Muscle of back (tissue), 11 donors: ENCODE results near the gene LRIG2. TPM values are rescaled to one million over a fixed set of nuclear protein-coding genes. Genes with fewer than 3 reads are reported as not detected.
"Not testable (repeated sequence)": the region's sequence is repeated elsewhere in the genome, so short reads cannot be mapped to it uniquely, and the experiment has no call there.

ENCODE experiments used
- DNase-seq, 3 donors: peaks; one replicate each; pipeline versions ENCODE4 v3.0.0 to v3.0.0-alpha.2; 2013
- polyA plus RNA-seq, 10 donors: library from polyadenylated mRNA; unstranded; fragments of 120-200 nt; gene quantifications; one replicate each; pipeline ENCODE4 v1.2.1, GENCODE V29; 2013; ENCODE audit not compliant: insufficient read length in 10 of 10

LRIG2 gene
- polyA plus RNA-seq, 10 donors: 7.5 to 16.9 (median 10.4) TPM

DNA sequence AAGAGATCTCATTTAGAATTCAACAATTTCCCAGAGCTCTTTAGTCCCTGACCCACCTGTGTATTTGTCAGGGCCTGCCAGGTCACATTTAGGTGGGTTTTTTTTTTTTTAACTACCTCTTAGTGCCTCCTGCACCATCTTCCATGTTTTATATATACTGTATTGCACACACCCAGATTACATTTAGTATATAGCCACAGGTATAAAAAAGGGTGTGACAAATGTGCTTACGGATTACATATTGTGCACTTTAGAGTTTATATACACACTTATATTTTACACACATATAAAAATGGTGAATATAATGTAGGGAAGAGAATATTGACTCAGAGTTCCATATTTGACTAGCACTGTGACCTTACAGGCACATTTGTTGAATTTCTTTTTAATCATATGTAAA, 17.4 kb upstream of the LRIG2 start:
- no peak for DNase-seq

DNA sequence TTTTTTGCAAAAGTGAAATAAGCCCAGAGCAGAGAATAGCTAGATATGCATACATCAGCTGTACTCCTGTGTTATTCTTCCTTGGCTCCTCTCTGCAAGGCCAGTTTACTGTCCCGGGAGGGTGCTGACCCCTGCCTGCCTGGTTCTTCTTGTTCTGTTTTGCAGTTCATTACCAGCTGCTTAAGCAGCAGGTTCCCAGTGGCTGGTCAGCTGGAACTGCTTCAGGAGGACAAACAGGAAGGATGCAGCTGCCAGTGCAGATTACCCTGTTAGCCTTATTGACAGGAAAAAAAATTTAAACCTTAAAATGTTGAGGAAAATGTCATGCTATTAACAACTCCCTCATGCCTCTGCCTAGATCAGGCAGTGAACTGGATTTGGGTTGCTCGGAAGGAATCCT, 16.0 kb upstream of the LRIG2 start:
- DNase-seq: peak in 1 of 3 donors; percentile 39

DNA sequence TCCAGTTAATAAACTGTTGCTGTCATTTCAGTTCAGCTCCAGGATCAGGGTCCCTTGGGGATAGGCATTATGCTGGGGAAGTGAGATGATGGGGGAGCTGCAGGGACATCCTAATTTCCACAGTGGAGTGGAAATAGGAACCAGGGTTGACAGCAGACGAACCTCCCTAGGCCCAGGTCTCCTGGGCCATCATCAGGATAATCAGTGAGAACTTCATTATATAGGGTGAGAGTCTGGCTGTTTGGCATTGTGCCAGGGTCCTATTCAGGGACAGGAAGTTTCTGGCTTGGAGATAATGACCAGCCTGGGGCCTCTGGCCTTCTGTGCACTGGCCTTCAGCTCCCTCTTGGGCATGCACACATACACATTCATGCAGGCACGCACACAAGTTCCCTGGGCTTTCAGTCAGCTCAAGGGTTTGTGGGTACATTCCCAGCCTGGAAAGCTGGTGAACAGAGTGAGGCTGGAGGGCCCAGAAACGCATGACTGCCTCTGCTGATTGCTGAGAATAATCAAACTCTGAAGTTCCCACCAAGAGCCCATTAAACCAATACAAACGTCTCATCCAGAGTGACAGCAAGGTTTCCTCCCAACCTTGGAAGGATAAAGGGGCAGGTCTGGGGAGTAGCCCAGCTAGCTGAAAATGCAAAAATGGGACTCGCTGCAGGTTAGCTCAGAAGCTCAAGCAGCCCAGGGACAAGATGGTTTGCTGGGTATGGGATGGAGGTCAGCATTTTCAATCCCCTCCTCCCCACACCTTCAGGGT, 13.9 kb upstream of the LRIG2 start:
- peak in 1 of 3 donors; percentile 38 for DNase-seq

DNA sequence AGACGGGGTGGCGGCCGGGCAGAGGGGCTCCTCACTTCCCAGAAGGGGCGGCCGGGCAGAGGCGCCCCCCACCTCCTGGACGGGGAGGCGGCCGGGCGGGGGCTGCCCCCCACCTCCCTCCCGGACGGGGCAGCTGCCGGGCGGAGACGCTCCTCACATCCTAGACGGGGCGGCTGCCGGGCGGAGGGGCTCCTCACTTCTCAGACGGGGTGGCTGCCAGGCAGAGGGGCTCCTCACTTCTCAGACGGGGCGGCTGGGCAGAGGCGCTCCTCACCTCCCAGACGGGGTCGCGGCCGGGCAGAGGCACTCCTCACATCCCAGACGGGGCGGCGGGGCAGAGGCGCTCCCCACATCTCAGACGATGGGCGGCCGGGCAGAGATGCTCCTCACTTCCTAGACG, 9.5 kb upstream of the LRIG2 start:
- DNase-seq: not testable (repeated sequence)

DNA sequence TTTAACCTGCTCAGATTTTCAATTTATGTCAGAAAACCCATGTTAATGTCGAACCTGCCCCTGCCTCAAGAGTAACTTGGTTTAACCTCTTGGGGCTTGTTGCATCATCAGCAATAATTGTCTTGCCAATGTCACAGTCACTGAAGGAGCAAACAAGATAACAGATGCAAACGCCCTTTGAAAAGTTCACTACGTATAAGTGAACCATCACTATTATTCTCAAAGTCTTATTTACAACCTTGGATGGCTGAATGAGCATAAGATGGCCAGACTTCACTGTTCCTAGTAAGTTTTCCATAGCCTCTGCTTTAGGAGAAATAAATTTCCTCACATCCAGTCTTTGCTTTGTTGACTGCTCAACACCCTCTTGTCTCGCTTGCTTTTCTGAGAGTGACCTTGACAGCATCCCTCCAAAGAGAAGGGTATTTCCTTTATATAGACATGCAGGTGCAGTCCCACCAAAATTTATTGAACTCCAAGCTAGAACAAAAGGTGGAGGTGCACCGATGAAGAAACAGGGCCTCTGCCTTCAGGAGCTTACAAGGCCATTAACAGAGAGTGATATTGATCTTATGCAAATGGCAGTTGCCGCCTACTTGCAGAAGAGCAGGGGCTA, 749 bp upstream of the LRIG2 start:
- no peak for DNase-seq

DNA sequence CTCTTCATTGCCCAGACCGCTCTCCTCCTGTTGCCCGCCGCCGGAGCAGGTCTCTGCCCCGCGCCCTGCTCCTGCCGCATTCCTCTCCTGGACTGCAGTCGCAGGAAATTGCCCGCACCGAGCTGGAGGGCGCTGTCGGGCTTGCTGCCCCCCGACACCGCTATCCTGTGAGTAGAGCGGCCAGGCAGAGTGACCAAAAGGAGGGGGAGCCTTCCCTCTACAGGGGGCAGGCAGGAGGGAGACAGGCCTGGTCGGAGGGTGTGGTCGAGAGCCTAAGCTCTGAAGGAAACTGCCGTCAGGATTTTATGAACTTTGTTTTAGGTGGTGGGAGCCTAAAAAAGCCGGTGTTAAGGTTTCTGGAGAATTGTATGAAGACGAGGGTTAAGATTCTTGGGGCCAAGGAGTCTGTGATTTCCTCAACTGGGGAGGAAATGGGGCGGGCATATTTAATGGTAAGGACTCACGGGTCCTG, 517 bp downstream of the LRIG2 start:
- peak in 1 of 3 donors; percentile 35 for DNase-seq

DNA sequence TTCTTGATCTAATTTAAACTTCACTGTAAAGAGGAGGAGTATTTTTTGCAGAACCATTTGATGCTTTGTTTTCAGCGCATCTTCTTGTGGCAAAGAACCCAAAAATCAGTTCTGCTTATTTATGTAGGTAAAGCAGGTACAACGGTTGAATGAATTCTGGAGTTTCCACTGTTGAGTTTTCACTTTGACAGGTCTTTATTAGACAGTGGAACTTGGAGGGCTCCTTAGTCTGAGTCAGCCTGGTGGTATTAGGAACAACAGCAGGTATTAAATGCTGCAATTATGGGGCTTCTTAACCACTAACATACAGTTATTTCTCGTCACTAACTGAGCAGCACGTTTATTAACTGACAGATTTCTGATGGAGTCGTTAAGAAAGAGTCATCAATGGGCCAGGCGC, 1.2 kb downstream of the LRIG2 start:
- no peak for DNase-seq

DNA sequence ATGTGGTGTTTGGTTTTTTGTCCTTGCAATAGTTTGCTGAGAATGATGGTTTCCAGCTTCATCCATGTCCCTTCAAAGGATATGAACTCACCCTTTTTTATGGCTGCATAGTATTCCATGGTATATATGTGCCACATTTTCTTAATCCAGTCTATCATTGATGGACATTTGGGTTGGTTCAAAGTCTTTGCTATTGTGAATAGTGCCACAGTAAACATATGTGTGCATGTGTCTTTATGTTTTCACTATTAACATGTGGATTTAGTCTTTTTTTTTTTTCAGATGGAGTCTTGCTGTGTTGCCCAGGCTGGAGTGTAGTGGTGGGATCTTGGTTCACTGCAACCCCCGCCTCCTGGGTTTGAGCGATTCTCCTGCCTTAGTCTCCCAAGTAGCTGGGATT, 5.0 kb downstream of the LRIG2 start:
- DNase-seq: not testable (repeated sequence)

DNA sequence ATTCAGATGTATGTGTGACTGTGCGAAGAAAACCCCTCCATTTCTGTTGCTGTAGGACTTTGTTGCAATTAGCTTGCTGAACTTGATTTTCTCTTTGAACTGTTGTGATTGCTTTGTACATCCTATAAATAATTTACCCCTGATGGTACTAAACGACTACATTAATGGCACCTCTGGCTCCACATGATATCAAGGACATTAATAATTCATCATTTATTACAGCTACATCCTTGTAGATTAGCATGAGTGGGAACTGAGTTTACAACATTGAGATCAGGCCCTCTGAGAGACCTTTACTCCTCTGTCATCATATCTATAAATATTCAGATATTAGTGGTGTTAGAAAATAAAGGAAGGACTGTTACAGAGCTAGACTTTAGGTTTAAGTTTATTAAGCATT, 13.5 kb downstream of the LRIG2 start:
- DNase-seq: no peak

DNA sequence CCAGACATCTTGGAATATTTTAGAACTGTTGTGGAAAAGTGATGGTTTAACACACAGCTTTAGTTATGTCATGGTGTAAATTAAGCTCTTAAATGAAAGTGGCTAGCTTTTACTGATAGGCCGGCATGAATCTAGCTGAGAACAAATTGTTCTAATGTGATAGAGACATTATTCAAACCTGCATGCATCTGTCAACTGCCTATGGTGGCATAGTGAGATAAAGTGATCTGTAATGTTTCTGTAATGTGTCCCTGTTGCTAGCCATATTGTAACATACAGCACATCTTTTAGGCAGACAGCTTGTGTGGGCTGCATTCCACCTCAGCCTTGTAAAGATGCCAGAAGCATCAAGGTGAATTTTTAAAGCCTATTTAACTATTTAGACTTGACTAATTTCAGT, 16.0 kb downstream of the LRIG2 start:
- DNase-seq: no peak

DNA sequence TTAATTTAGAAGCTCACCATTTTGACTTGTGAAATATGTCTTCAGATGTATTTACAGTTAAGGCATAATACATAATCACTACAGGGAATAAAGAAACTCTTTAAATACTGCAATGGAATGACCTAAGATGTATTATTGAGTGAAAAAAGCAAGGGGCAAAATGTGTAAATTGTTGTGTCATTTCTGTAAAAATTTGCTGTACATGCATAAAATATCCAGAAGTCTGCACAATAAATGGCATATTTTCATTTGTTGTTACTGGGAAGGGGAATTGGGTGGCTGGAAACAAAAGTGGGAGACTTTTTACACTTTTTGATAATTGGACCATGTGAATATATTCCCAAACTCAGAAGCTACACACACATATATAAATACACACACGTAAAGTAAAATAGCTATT, 17.1 kb downstream of the LRIG2 start:
- no peak for DNase-seq

DNA sequence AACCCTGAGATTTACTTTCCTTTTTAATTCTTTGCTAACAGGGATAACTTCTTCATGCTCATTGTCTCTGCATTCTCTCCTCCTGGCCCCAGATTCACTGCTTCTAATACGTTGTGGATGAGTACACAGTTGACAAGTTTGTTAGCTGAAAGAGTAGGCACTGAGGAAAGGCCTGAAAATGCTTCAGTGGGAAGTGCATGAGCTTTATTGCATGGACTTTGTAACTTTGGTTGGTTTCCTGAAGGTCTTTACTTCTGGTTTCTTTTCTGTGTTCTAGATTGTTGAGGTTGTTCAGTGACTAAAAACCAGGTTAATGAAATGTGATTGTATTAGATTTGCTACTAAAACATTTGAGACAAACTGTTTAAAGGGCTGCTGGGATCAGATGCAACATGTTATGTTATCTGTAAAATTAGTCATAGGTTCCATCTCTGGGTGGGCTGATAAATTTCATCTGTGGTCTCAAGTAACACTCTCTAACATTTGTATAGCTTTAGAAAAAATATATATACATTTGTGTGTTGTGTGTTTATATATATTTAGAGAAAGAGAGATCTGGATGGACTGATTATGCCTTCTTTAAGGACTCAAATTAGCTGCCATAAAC, 19.1 kb downstream of the LRIG2 start:
- no peak for DNase-seq

DNA sequence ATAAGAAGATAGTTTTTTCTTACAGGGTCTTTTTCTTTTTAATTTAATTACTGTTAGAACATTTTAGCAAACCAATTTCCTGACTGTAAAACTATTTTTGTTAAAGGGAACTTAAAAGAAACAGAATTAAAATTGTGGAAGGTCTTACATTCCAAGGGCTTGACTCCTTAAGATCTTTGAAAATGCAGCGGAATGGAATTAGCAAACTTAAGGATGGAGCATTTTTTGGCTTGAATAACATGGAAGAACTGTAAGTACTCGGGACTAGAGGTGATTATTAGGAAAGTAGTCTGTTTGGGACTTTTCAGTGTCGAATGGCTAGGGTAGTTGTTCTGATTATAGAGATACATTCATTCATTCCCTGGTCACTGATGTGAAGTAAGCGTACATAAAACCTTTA, 21.5 kb downstream of the LRIG2 start:
- no peak for DNase-seq

DNA sequence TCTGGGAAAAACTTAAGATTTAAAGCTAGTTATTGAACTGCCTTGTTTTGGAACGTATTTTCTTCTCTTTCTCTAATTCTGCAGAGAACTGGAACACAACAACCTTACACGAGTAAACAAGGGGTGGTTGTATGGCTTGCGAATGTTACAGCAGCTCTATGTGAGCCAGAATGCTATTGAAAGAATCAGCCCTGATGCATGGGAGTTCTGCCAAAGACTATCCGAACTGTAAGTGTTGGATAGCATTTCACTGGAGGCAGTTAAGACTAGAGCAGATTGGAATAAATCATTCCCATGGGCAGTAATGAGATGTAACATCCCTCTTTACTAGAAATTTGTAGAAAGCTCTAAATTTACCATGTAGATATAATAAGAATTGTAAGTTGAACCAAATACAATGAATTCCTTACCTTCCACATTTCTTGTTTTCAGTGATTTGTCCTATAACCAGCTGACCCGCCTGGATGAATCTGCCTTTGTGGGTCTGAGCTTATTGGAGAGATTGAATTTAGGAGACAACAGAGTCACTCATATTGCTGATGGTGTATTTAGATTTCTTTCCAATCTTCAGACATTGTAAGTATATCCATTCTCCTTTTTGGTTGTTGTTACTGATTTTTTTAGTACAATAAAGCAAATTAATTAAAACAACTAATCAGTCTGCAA, 22.9 kb downstream of the LRIG2 start:
- DNase-seq: peak; percentile 22 to 68 (median 31)

DNA sequence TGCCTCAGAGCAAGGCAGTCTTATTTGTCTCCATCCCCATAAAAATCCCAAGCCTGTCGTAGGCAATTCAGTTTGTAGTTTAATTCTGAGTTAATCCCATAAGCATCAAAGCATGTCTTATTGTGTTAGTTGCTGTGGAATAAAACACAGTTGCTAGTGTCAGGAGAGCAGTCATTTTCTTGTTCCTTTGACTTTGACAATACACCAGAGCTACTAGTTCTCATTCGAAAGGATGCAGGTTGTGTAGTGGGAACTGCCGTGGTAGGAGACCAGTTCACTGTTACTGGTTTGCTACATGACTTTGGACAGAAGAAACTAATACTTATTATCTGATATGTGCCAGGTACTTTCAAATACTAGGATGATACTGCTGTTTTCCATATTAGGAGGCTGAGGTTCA, 23.5 kb downstream of the LRIG2 start:
- DNase-seq: no peak

DNA sequence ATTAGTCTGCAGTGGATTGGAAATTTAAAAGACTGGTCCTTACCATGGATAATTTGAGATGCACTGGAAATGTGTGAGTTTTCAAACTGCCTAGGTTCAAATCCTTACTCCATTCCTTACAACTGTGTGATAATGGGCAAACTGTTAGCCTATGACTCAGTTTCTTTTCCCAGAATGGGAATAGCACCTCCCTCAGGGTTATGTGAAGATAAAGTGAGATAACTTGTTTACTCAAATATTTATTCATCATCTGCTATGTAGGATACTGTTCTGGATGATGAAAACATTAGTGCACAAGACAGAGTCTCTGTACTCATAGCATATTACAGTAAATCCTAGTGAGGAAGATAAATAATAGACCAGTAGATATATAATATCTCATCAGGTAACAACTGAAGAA, 28.6 kb downstream of the LRIG2 start:
- no peak for DNase-seq

DNA sequence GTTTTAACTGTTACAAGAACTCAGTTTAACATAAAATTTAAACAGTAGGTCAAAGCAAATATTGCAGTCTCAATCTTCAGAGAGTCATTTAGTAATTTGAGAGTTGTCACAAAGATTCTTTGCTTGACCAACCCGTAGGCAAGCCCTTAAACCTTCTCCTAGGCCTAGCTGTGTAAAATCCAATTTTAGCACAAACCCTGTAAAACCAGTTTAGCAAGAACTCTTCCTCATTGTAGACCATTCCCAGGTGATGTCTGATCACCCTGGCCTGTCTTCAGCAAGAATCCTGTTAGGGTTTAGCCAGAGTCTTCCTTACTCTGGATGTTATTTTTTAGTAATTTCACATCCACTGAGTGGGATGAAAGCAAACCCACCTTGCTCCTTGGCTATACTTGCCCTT, 30.1 kb downstream of the LRIG2 start:
- no peak for DNase-seq

DNA sequence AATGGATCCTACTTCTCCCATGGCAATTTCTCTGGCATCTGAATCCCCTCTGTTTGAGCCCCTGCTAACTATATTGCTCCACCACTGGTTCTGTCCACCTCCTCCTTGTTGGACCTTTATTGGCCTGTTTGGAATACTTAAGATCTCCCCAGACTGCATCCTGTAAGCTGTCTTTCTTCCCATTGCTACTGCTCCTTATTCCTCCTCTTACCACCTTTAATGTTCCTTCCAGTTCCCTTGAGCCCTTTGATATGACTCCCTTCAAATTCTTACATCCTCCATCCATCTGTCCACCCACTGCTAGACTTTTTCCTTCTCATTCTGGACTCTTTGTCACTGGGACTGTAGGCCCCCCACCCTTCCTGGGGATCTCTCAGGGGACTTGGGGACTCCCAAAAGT, 31.0 kb downstream of the LRIG2 start:
- DNase-seq: no peak

DNA sequence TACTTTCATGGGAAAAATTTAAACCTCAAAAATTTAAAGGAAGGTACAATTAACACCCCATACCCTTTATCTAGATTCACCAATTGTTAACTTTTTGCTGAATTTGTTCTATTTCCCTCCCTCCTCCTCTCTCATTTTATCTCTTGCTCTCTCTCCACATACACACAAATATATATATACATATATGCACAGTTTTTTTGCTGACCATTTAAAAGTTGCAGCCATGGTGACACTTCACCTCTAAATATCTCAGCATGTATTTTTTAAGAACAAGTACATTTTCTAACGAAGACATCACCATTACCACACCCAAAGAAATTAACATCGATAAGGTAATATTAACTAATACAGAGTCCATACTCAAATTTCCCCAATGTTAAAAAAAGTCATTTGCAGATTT, 33.9 kb downstream of the LRIG2 start:
- no peak for DNase-seq

DNA sequence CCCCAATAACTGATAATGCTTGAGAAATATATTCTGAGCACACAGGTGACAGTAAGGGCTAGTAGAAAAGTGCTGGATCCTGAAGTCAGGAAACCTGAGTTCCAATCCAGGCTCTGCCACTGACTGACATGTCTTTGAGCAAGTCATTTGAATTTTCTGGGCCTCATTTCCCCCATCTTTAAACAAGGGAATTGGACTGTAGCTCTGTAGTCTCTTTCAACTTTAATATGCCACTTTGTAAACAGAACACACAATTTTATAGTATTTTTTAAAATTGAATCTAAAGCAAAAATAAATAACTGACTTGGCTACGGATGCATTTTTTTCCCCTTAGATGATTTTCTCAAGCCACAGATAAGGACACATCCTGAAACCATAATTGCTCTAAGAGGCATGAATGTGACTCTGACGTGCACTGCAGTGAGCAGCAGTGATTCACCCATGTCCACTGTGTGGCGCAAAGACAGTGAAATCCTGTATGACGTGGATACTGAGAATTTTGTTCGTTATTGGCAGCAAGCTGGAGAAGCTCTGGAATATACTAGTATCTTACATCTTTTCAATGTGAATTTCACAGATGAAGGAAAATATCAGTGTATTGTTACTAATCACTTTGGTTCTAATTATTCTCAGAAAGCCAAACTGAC, 37.0 kb downstream of the LRIG2 start:
- peak; percentile 27 to 73 (median 43) for DNase-seq

DNA sequence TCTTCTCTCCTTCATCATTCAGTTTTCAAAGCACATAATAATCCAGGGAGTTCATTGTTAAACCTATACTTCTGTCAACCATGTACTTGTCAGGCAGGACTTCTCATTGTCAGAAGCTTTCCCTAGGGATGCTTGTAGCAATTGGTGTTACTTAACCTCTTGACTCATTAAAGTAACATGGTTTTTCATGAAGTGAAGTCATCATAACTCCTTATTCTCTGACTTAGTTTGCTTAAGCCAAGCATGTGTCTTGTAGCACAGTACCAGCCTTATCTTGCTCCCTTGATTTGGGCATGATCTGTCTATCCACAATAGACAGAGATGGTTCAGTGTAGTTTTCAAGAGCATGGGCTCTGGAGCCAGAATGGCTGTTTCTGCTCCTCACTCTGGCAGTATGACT, 45.3 kb downstream of the LRIG2 start:
- no peak for DNase-seq

DNA sequence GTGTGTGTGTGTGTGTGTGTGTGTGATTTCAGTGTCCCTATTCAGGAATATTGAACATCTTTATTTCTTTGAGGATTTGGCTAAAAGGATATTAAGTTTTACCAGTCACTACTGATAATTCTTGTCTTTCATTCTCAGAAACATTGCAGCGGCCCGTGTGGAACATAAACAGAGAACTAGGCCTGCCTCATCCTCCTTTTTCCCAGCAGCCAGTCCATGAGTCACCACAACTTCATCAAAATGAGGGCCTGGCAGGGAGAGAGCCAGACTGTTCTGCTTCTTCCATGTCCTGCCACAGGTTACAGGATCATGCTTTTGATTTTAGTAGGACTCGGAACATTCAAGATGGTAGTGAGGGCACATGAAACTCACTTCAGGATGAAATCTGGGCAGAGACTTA, 50.7 kb downstream of the LRIG2 start:
- DNase-seq: no peak
